ACC112 (cell line): ENCODE results near the gene KRT73.

Source experiments
- H2AFZ ChIP-seq: fragments of 200-600 bp; sonication (generic); one replicate; pipeline ENCODE4 v1.6.0; 2017; ENCODE audit warnings: antibody characterized with exemption, low read length; ENCODE audit not compliant: unreplicated experiment
- H3K27ac ChIP-seq: fragments of 200-600 bp; sonication (generic); 2 replicates; pipeline ENCODE4 v1.5.1; 2014; ENCODE audit warnings: low read depth, mild to moderate bottlenecking, antibody characterized with exemption, low read length, moderate library complexity
- H3K27me3 ChIP-seq: fragments of 200-600 bp; sonication (generic); 2 replicates; pipeline ENCODE4 v1.6.1; 2014; ENCODE audit warnings: mild to moderate bottlenecking, antibody characterized with exemption, low read length, moderate library complexity, mixed read lengths; ENCODE audit not compliant: insufficient read depth
- H3K36me3 ChIP-seq: fragments of 200-600 bp; sonication (generic); 2 replicates; pipeline ENCODE4 v1.6.1; 2016; ENCODE audit warnings: mild to moderate bottlenecking, antibody characterized with exemption, low read length, moderate library complexity, mixed read lengths; ENCODE audit not compliant: insufficient read depth
- H3K4me1 ChIP-seq: fragments of 200-600 bp; sonication (generic); one replicate; pipeline ENCODE4 v1.6.1; 2016; ENCODE audit warnings: low read length, mixed read lengths; ENCODE audit not compliant: insufficient read depth, unreplicated experiment, control insufficient read depth
- H3K4me3 ChIP-seq: fragments of 200-600 bp; sonication (generic); 2 replicates; pipeline ENCODE4 v1.5.1; 2014; ENCODE audit warnings: mild to moderate bottlenecking, low read depth, low read length
- H3K79me2 ChIP-seq: fragments of 200-600 bp; sonication (generic); one replicate; pipeline ENCODE4 v1.6.0; 2016; ENCODE audit warnings: low read length; ENCODE audit not compliant: control insufficient read depth, unreplicated experiment, insufficient read depth

Gene KRT73

GRCh38 chr12:52618216-52618615, at the start of gene KRT73:
TSS of gene KRT73 (minus strand) at chr12:52618559. CDS start at chr12:52618524, 35 bp downstream.
- Histone ChIP-seq H3K4me1 (no peaks in the 10 kb centered on the region), H3K36me3 (no peaks in the 10 kb centered on the region), H3K27me3 (peaks cover 94% of the 10 kb centered on the region), H3K79me2 (no peaks in the 10 kb centered on the region), H3K4me3 (no peak within 1 kb of the TSS), H3K27ac (no peak within 1 kb of the TSS), H2AFZ (no peak within 1 kb of the TSS)

GRCh38 chr12:52667931-52668330, 49.6 kb upstream of the KRT73 start:
- no peak overlapping the region for H3K4me3 ChIP-seq
- H2AFZ ChIP-seq, result no peak overlapping the region
- no peaks in the 10 kb centered on the region for H3K4me1 ChIP-seq
- no peaks in the 10 kb centered on the region for H3K36me3 ChIP-seq
- no peak overlapping the region for H3K27ac ChIP-seq
- H3K27me3 ChIP-seq, result peaks cover 91% of the 10 kb centered on the region
- no peaks in the 10 kb centered on the region for H3K79me2 ChIP-seq

DNA sequence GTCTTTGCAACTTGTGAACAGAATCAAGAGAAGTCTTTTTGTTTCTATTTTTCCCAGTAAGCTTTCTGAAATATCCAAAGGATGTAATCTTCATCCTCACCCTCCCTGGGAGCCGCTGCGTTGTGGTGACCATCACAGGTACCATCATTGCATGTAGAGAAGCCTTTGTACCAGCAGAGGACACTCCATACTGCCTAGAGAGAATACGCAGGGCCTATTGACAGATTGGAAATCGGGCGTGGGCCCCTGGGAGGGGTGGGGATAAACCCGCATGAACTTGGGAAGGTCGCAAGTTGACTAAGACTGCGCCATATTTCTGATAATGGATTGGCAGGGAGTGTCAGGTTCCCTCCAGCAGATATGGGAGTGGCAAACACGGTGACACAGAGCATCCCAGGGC, 49.1 kb upstream of the KRT73 start:
- no peak overlapping the region for H3K27ac ChIP-seq

GRCh38 chr12:52666471-52666870, 48.1 kb upstream of the KRT73 start:
- H3K4me3 ChIP-seq, result no peak overlapping the region
- H3K79me2 ChIP-seq, result no peaks in the 10 kb centered on the region
- H3K27me3 ChIP-seq, result peaks cover 91% of the 10 kb centered on the region
- H3K36me3 ChIP-seq, result no peaks in the 10 kb centered on the region
- H3K27ac ChIP-seq, result no peak overlapping the region
- H2AFZ ChIP-seq, result no peak overlapping the region
- H3K4me1 ChIP-seq, result no peaks in the 10 kb centered on the region

More for the DNA sequence above, 49.1 kb upstream of the KRT73 start:
- no peaks in the 10 kb centered on the region for H3K4me1 ChIP-seq
- H3K79me2 ChIP-seq, result no peaks in the 10 kb centered on the region
- no peak overlapping the region for H3K4me3 ChIP-seq
- H2AFZ ChIP-seq, result no peak overlapping the region
- peaks cover 91% of the 10 kb centered on the region for H3K27me3 ChIP-seq
- H3K36me3 ChIP-seq, result no peaks in the 10 kb centered on the region

GRCh38 chr12:52663420-52663819, 45.1 kb upstream of the KRT73 start:
- no peaks in the 10 kb centered on the region for H3K4me1 ChIP-seq
- H3K36me3 ChIP-seq, result no peaks in the 10 kb centered on the region
- H3K4me3 ChIP-seq, result no peak overlapping the region
- peaks cover 95% of the 10 kb centered on the region for H3K27me3 ChIP-seq
- no peak overlapping the region for H2AFZ ChIP-seq
- H3K79me2 ChIP-seq, result no peaks in the 10 kb centered on the region
- no peak overlapping the region for H3K27ac ChIP-seq

DNA sequence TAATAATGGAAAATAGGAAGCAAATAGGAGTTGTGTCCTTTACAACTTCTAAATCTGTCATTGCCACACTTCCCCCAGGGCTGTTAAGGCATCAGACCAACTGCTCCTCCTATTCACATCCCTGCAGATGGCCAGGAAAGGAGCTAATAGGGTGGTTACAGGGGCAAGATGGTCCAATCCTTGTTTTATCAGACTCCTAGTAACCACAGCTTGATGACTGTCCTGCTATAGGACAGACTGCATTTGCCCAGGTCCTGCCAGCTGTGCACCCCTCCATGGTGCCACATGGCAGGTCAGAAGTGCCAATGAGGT, 44.5 kb upstream of the KRT73 start:
- no peak overlapping the region for H3K27ac ChIP-seq
- no peaks in the 10 kb centered on the region for H3K36me3 ChIP-seq
- H3K4me3 ChIP-seq, result no peak overlapping the region
- H3K4me1 ChIP-seq, result no peaks in the 10 kb centered on the region
- no peaks in the 10 kb centered on the region for H3K79me2 ChIP-seq
- no peak overlapping the region for H2AFZ ChIP-seq
- peaks cover 94% of the 10 kb centered on the region for H3K27me3 ChIP-seq

DNA sequence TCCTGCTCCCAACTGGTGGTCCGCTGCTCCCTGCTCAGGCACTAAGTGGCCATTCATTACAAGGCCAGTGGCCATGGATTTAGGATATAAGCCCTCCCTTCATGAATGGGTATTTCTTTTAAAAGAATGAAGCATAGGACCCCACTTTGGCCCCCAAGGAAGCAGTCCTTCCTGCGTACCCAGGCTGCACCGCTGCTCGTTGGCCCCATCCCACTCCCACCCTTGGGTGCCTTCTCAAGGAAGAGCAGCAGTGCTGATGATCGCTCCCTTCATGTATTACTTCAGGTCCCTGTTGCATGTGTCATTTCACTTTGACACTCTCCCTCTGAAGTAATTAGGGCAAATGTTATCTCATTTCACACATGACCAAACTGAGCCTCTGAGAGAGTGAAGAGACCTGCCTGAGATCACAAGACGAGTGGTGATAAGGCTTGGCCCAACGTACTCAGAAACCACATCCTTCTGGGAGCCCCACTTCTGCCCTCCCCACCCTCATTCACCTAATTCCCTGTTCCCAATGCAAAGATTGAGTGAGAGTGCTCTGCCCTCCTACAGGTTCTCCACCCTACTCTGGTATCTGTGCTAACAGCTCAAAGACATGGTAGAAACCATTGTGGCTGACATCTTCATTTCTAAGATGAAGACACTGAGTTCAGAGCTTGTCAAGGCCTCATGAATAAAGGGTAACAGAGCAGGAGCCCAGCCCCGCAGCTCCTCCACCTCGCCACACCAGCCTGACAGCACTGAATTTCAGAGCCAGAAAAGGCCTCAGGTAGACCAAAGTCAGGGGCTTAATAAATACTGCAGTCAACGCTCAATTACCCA, 43.9 kb upstream of the KRT73 start:
- H3K27me3 ChIP-seq, result peaks cover 94% of the 10 kb centered on the region
- no peak overlapping the region for H3K4me3 ChIP-seq
- no peak overlapping the region for H2AFZ ChIP-seq

DNA sequence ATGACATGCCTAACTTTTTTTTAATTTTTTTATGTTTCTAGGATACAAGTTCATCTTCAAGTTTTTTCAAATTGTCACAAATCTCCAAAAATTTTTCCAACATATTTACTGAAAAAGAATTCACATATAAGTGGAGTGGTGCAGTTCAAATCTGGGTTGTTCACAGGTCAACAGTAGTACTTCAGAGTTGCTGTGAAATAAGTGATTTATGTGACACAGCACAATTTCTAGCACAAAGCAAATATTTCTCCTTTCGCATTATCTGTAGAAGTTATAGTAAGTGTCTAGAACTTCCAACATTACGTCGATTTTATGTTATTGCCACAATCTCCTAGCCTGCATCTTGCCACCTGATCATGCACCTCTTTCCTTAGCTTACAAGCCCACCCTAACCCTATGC, 43.3 kb upstream of the KRT73 start:
- Histone ChIP-seq H2AFZ (no peak overlapping the region), H3K4me3 (no peak overlapping the region), H3K27ac (no peak overlapping the region), H3K4me1 (no peaks in the 10 kb centered on the region), H3K36me3 (no peaks in the 10 kb centered on the region), H3K27me3 (peaks cover 97% of the 10 kb centered on the region), H3K79me2 (no peaks in the 10 kb centered on the region)

More for the DNA sequence above, 43.9 kb upstream of the KRT73 start:
- H3K27ac ChIP-seq, result no peak overlapping the region
- H3K4me1 ChIP-seq, result no peaks in the 10 kb centered on the region
- no peaks in the 10 kb centered on the region for H3K79me2 ChIP-seq
- no peaks in the 10 kb centered on the region for H3K36me3 ChIP-seq

- peaks cover 97% of the 10 kb centered on the region for H3K27me3 ChIP-seq
- no peaks in the 10 kb centered on the region for H3K36me3 ChIP-seq
- H3K27ac ChIP-seq, result no peak overlapping the region
- no peak overlapping the region for H3K4me3 ChIP-seq
- no peak overlapping the region for H2AFZ ChIP-seq
- no peaks in the 10 kb centered on the region for H3K79me2 ChIP-seq
- H3K4me1 ChIP-seq, result no peaks in the 10 kb centered on the region
Observed at GRCh38 chr12:52660934-52661499, 42.7 kb upstream of the KRT73 start.

DNA sequence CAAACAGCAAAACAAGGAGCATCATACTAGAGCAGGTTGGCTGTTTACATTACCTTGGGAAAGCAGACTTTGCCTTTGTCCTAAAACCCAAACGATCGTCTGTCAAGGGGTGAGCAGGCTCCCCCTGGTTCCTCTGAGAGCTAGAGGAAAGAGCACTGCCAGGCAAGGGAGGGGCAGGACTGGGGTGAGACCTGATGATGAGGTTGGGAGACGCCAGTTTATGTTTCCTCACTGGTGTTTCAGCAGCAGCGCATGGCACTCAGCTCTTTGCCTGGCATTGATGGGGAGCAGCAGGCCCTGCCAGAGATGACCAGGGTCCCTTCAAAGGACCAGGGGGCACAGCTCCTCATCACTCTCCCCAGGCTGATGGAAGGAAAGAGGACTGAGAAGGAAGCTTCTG, 41.6 kb upstream of the KRT73 start:
- no peak overlapping the region for H3K4me3 ChIP-seq
- no peak overlapping the region for H3K27ac ChIP-seq
- no peaks in the 10 kb centered on the region for H3K36me3 ChIP-seq
- H2AFZ ChIP-seq, result no peak overlapping the region
- no peaks in the 10 kb centered on the region for H3K4me1 ChIP-seq
- no peaks in the 10 kb centered on the region for H3K79me2 ChIP-seq
- peaks cover 97% of the 10 kb centered on the region for H3K27me3 ChIP-seq

GRCh38 chr12:52659395-52659794, 41.0 kb upstream of the KRT73 start:
- no peak overlapping the region for H3K27ac ChIP-seq
- H3K36me3 ChIP-seq, result no peaks in the 10 kb centered on the region
- no peaks in the 10 kb centered on the region for H3K79me2 ChIP-seq
- no peak overlapping the region for H2AFZ ChIP-seq
- no peak overlapping the region for H3K4me3 ChIP-seq
- H3K27me3 ChIP-seq, result peaks cover 97% of the 10 kb centered on the region
- H3K4me1 ChIP-seq, result no peaks in the 10 kb centered on the region
